Measurements from ENCODE around the gene RTL10.
"Not testable (repeated sequence)": the region's sequence is repeated elsewhere in the genome, so short reads cannot be mapped to it uniquely, and the experiment has no call there.

RTL10 gene

DNA sequence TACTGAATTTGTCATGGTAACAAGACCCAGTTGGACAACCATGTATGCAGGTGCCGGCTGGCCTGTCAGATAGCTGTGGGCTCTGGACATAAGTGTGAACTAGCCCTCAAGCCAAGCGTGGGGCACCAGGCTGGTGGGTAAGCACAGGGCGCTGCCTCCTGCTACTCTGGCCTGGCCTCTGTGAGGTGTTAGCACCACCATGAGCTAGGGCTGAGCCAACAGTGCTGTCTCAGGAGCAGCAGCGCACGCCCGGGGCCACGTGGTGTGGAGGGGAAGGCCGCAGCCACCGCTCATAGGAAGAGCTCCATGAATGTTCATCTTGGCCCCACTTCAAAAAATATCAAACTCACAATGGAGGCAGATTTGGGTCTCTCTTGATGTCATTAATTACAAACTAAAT lies 35.3 kb upstream of the RTL10 start:
- no peak for ATAC-seq
- DNase-seq, result peak; percentile 53

DNA sequence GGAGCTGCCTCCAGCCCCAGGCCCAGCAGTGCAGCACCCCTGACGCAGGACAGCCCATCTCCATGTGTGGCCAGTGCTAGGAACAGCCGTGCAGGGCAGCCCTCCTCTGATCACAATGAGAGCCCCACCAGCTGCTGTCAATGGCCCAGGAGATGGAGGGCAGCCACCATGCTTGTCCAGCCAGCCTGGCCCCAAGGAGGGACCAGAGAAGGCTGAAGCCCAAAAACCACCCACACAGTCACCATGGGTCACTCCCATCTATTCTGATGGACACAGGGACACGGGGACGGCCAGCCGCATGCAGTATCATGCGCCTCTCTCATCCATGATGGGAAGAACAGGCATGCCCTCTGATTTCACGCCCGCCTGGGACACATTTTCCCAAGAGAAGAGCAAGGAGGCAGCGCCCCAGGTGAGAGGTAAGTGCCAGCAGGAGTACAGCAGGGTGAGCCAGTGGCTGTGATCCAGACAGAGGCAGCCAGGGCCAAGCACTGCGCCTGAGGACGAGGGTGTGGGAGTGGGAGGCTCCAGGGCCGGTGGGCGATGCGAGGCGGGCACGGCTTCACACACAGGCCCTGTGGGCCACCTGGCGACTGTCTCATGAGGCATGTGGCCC lies 33.6 kb upstream of the RTL10 start:
- DNase-seq (no peak), ATAC-seq (no peak)

DNA sequence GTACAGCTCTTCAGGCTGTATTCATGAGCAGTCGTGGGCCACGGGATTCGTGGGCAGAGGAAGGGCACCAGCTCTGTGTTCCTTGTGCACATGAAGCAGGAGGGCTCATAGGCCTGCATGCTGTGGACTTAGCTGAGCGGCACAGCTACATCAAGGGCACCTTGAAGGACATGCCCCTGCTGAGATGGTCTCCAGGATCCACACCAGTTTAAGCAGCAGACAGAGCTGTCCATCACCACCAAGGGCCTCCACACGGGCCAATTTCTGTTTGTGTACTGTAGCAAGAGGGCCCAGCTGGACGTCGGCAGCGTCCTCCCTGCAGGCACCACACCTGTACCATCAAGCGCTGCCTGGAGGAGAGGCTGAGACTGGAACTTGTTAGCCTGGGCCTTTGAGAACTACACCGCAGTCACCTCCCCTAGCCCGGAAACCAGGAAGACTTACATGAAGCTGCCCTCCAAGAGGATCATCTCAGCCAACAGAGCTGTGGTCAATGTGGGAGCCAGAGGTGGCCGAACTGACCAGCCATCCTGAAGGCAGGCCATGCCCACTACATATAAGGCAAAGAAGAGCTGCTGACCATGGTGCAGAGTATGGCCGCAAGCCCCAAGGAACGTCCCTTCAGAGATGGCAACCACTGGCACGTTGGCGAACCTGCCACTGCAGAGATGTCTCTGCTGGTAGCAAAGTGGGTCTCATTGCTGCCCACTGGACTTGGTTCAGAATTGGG lies 32.7 kb upstream of the RTL10 start:
- ATAC-seq, result no peak
- DNase-seq, result no peak

DNA sequence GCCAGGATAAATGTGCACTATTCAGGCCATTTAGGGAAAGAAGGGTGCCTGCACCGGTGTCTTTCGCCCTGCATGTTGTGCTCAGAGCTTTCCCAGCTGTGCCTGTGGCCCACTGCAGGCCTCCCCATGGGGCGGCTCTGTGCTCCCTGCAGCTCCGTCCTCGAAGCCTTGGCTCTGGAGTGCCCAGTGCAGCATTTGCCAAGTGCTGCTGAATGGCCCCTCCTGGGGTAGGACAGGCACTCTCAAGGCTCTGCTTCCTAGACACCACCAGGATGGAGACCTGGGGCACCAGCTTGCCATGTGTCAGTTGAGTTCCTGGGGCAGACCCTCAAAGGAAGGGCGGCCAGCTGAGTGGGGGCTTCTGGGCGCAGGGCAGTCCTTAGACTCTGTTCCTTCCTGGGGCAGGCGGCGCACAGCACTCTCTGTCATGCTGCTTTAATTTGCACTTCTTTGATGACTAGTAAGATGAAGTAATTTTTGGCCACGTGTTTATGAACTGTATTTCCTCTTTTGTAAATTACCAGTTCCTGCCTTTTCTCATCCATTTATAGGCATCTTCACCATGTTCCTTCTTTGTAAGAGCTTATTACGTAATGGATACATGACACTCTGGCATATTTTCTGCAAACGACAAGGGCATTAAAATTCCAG lies 32.1 kb upstream of the RTL10 start:
- DNase-seq (no peak), ATAC-seq (no peak)

DNA sequence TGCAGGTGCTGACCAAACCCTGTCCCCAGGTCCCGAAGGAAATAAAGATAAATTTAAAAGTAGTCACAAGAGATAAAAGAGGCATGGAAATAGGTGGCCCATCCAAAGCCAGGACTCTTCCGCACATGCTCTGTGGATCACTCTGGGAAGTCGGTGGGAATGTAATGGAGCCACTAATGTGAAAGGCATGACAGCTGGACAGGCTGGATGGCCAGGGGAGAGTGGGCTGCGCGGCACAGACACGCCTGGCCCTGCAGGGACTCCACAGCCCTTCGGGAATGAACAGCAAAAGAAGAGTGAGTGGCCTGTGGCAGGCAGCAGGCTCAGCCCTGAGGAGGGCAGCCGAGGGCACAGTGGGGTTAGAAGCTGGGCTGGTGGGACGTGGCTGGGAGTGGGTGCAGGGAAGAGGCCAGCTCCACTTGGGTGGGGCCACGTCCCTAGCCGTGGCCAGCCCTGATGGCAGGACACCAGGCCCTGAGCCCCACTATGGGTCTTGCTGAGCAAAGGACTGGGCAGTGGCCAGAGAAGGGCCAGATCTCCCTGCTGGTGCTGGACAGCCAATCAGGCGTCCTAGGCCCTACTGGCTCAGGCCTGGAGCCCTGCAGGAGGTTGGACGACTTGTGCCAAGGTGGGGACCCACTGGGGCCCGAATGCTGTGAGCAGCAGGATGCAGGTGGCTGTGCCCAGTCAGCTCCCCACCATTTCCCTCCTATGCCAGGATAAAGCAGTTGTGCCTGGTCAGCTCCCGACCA lies 31.3 kb upstream of the RTL10 start:
- DNase-seq, result no peak
- ATAC-seq, result no peak

DNA sequence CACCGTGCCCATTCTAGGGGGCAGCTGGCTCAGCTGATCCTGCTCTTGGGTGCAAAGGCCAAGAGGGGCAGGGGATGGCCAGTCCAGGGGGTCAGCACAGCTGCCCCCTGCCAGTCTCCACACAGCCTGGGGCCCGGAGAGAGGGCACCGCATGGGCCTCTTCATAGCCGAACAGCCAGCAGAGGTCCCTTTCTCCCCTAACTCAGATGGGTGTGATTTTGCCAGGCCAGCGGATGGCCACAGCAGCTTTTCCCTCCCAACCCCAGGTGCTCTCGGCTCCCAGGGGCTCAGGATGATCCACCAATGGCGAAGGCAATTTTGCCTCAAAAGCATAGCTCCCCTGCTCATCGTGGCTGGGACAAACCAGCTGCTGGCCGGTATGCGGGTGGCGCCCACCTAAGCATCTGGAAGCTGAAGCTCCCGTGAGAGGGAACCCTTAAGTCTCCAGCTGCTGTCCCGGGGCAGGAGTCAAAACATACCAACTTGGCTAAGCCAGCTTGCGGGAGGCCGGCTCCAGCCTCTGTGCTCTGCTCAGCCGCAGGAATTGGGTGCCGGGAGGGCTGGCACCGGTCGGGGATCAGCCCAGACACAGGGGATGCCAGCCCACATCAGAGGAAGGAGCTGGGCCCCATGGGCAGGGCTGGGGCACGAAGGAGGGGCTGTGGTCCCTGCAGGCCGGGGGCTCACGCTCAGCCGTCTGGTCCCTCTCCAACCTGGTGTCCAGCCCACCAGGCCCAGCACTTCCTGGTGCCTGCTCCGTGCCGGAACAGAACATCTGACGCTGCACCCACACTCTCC lies 30.5 kb upstream of the RTL10 start:
- ATAC-seq, result no peak
- DNase-seq, result no peak

DNA sequence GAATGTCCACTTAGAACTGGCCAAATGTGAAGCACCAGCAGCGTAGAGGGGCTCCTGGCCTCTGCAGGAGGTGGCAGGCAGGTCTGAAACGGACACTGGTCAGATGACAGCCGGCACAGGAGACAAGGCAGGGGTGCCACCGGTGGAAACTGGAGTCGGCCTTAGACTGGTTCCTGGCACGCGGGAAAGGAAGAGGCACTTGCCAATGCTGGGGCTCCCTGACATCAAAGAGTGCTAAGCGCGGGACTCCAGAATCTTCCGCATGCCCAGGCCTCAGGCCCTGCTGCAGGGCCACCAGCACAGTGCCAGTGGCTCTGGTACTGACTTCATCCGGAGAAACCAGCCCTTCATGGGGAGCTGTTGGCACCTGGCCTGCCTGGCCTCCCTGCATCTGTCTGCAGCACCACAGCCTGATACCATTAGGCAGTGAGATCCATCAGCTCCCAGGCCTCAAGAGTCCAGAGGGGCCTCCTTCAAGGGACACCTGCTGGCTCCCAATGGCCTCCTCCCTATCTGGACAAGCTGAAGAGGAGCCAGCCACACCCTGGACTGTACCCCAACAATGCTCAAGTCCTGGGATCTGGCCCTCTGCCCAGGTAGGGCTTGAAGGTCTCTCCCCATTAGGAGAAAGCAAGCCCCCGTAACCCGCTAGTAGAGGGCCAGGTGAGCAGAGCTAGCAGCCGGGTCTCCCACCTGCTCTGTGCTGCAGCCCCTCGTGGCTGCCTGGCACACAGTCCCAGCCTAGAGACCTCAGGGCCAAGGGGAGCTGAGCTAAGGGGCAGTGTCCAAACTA lies 29.7 kb upstream of the RTL10 start:
- no peak for DNase-seq

DNA sequence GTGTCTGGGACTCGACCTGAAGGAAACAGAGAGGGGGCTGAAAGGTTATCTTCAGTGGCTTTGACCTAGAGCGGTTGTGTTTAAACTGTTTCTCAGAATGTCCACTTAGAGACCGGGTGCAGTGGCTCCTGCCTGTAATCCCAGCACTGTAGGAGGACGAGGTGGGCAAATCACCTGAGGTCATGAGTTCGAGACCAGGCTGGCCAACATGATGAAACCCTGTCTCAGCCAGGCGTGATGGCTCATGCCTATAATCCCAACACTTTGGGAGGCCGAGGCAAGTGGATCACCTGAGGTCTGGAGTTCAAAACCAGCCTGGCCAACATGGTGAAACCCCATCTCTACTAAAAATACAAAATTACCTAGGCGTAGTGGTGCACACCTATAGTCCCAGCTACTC lies 28.8 kb upstream of the RTL10 start:
- ATAC-seq, DNase-seq: not testable (repeated sequence)

More for the DNA sequence above, 29.7 kb upstream of the RTL10 start:
- no peak for ATAC-seq

DNA sequence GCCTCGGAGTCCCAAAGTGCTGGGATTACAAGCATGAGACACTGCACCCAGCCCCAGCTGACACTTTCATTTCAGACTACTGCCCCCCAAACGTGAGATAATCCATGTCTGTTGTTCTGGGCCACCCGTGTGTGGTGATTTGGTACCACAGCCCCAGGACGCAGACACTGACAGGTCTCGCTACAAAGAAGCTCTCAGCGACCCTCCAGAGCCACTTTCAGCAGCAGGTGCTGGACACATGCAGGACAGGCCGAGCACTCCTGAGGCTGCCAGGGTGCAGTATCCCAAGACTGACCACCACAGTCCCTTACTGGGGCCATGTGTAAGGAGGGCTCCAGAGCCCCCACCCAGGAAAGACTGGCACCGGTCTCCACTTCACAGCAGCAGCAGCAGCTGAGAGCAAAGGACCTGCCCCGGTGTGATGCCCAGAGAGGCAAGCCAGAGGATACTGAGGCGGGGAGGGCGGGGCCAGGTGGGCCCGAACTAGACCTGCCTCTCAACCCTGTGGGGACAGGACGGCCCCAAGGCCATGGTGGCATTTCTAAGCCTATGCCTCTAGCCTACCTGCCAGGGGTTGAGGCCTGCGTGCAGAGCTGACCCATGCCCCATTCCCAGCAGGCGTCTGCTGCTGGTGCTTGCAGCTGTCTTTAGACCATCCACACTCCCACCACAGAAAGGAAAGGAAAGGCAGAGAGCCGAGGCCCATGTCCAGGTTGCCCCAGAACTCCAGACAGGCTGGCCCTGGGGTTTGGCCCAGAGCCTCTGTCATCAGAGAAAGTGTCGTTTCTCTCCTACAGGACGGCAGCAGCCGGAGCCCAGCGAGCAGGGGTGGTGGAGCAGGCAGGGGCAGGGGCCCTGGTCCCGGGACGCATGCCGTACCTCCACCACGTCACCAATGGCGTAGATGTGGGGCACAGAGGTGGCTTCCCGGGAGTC lies 28.0 kb upstream of the RTL10 start:
- no peak for ATAC-seq

DNA sequence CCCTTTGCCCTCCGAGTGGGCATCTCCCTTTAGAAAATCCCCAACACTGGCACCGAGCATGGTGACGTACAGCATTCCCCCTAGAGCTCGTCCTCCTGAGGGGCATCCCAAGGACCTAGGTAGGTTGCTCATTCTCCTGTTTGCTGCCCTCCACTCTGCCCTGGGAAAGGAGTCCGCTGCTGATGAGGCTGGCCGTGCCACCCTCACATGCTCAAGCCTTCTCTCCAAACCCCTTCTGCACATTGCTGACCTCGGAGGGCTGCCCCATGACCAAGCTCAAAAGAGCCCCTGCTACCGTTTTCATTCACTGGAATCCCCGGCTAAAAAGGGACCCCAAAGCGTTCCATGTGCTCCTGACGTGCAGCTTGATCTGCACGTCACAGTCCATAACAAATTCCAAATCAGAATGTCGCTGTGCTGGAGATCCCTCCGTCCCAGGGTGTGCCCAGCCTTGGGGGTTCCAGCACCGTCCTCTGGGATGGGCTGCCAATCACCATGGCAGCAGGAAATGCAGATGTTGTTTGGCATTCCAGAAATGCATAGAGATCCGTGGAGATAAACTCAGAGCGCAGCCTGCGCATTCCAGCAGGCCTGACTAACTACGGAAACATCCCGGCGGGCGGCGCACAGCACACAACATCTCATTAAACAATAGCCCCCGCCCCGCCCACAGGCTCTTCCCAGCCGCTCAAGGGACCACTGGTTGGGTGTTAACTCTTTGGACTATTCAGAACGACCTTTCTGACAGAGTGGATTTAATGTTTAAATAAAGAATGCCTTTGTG lies 26.3 kb upstream of the RTL10 start:
- DNase-seq (no peak), ATAC-seq (no peak)

More for the DNA sequence above, 28.0 kb upstream of the RTL10 start:
- DNase-seq, result no peak

DNA sequence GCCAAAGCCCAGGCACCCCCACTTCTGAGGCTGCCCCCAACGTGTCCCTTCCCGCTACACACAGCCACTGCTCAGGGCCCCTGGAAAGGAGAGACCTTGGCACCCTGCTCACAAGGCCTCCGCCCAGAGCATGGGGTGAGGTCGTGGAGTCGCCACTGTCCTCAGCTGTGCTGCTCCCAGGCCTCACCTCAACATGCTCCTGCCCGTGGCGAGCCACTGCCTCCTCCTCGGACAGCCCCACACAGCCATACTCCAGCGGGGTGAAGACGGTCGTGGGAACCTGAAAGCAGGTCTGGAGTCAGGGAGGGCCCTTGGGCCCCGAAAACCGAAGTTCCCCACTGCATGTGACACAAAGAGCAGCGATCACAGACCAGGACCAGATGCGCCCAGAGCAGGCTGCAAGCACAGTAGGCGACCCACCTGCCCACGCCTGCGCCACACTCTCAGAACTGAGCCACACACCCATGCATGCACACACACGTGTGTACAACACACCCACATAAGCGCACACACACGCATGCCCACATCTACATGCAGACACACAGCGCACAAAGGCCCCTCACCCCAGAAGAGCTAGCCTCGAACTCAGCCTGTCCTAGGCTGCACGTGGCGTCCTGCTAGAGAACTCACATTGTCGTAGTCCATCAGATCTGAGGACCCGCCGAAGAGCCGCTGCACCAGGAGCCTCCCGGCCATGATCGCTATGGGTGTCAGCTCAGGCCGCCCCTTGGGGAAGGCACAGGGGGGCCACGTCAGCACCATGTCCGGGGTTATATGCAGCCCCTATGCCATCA lies 25.5 kb upstream of the RTL10 start:
- DNase-seq (no peak), ATAC-seq (no peak)

DNA sequence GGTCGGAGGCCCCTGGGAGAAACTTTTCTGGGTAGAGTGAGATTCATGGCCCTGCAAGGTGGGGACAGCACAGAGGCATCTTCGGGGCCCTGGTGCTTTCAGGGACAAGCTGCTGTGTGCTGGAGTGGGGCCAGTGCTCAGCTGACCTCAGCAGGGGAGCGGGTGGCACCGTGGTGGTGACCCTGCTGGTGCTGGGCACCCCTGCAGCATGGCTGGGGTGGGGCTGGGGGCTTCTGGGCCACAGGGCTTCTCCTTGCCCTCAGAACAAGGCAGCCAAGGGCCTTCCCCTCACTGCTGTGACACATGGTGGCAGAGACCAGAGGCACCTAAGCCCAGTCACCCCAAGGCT lies 24.9 kb upstream of the RTL10 start:
- no peak for DNase-seq
- no peak for ATAC-seq

DNA sequence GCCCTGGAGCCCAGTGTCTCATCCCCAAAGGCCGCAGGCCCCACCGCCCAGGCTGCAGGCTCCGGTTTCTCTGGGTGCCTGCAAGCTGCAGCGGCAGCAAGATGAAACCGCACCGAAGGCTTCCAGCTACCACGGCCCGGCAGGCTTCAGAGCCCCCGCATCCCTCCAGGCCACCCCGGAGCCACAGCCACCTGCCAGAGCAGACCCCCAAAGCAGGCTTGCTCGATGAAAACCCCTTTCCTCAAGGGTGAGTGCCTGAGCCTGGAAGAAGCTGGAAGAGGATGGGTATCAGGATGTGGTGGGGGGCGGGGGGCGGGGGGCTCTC lies 24.5 kb upstream of the RTL10 start:
- DNase-seq (no peak), ATAC-seq (no peak)

DNA sequence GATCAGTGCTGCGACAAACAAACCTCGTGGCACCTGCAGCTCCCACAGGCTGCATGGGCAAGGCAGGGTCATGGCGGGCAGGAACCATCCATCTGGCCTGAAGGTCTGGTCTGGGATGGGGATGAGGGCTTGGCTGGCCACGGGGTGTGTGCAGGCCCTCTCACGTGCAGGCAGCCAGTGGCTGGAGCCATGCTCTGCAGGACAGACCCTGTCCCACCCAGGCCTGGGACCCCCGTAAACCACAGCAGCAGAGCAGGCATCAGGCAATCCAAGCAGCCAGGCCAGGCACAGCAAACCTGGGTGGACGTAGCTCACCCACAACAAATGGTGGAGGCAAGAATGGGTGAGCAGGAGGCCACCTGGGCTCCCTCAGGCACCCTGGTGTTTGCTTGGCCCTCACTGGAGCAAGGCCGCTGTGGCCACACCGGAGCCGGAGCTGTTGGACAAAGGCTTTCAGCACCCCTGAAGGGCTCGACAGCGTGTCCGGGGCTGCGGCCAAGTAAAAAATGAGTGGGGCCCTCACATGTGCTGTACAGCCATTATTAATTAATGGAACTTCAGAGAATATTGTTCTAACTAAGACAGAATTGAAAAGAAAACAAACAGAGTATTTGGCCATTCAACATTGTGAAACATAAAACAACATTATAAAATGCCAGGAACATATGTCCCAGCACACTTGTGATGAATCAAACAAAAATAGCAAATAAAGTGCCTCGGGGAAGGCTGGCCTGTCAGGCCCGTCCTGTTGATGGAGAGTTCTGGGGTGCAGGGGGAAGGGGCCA lies 24.0 kb upstream of the RTL10 start:
- DNase-seq, result no peak
- ATAC-seq, result no peak

DNA sequence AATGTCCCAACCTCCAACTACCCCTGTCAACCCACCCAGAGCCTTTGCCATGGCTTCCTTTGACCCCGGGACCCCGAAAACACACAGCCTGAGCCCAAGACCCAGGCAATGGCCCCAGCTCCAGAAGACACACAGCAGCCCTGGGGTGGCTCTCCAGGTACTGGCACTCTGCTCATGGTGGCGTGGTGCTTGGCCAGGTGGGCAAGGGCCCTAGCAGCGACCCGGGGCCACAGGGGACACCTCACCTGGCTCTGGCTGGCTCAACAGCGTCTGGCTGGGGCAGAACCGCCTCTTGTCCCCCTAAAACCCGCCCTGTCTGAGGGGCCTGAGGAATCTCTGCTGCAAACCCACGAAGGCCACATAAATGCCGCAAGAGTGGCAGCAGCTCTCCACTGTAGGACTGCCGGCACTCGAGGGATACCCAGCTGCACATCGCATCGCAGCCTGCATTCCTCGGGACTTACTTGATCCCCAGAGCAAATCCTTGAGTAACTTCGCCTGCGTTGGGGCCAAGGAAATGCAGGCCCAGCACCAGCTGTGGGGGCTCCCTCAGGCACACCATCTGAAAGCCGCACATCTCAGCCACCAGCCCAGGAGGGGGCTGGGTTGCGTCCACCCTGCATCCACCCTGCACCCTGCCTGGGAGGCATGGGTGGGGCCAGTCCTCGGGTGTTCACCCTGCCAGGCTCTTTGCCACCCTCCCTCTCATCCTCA lies 23.1 kb upstream of the RTL10 start:
- DNase-seq (no peak), ATAC-seq (no peak)

DNA sequence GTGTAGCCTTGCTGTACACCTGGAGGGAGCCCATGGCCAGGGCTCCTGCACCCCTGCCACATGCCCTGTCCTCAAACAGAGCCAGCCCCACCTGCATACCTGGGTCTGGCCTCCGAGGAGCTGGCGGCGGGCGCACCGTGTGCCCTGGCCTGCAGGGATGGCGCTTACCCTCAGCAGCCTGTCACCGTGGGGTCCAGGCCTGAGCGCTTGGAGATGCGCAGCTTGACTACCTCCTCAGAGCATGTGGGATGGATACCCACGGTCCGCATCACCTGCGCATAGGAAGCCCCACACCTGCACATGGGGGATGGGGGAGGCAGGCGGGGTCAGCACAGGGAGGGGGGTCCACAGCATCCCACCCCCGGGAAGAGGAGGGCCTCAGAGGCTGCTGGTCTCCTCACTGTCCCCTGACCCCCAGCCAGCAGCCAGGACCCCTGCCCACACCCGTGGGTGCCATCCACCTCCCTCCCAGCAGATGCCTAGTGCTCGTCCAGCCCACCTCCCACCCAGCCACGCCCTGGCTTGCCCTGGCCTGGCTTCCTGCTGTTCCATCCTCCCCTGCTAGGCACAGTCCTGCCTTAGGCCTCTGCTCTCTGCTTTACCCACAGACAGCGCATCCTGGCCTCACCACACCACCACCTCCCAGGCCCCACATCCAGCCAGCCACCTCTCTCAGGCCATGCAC lies 22.4 kb upstream of the RTL10 start:
- DNase-seq (no peak), ATAC-seq (no peak)

Measured in stimulated activated naive CD8-positive, alpha-beta T cell treated with anti-CD3 and anti-CD28 coated beads, Interleukin-15, Interleukin-2, amounts not matched to agents 100 U/mL and 50 U/mL, for 24 hours (primary cell).